Skeletal muscle satellite cell (primary cell): ENCODE results near the gene DEDD2.

Source experiments
- H3K27me3 ChIP-seq: 2 replicates; pipeline ENCODE4 v1.7.0; 2013; ENCODE audit warnings: low read length; ENCODE audit not compliant: control insufficient read depth, insufficient read depth
- H3K36me3 ChIP-seq: 2 replicates; pipeline ENCODE4 v1.7.0; 2013; ENCODE audit warnings: mild to moderate bottlenecking, control low read depth, low read length; ENCODE audit not compliant: insufficient read depth
- H3K4me1 ChIP-seq: 2 replicates; pipeline ENCODE4 v1.7.0; 2013; ENCODE audit warnings: low read length; ENCODE audit not compliant: control insufficient read depth, insufficient read depth
- H3K4me2 ChIP-seq: 2 replicates; pipeline ENCODE4 v1.7.0; 2013; ENCODE audit warnings: mild to moderate bottlenecking, low read length
- H3K4me3 ChIP-seq: 2 replicates; pipeline ENCODE4 v1.7.0; 2013; ENCODE audit warnings: low read length
- H3K9ac ChIP-seq: 2 replicates; pipeline ENCODE4 v1.7.0; 2013; ENCODE audit warnings: mild to moderate bottlenecking, low read depth, low read length, moderate library complexity
- H3K9me3 ChIP-seq: replicated peaks from 2 replicates; pipeline ENCODE4 v1.7.0; 2013; ENCODE audit warnings: mild to moderate bottlenecking, control low read depth, low read length

The DEDD2 gene

DNA sequence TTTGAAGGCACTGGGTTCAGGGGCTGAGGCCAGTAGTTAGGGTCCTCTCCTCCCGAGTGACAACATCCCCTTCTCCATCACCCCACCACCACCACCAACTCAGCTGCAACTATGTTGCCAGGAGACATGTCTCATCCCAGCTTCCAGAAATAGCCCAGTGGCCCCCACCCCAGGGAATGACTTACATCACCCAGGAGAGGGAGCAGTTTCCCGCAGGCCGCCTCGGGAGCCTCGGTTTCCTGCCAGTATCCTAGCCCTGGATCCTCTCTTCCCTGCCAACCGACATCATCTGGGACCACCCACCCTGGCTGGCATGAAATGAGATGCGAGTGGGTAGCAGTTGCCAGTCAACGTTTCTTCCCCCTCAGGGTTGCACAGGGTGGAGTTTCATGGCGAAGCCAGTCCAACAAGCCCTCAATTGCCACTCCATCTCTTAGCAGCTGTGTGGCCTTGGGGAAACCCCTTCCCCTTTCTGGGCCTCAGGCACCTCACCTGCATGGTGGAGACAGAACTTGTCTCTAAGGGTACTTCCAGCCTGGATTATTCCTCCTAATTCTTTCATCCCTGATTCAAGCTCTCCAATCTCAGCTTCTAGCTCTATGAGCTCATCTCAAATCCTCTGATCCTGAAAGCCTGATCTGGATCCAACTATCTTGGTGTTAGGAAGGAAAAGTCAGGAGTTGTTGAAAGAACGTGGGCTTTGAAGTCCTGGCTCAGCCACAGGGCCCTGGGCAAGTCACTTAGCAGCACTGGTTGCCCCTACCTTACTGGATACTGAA is 28.9 kb upstream of the DEDD2 start:
- peaks cover 36% of the 10 kb centered on the region for H3K4me1 ChIP-seq

DNA sequence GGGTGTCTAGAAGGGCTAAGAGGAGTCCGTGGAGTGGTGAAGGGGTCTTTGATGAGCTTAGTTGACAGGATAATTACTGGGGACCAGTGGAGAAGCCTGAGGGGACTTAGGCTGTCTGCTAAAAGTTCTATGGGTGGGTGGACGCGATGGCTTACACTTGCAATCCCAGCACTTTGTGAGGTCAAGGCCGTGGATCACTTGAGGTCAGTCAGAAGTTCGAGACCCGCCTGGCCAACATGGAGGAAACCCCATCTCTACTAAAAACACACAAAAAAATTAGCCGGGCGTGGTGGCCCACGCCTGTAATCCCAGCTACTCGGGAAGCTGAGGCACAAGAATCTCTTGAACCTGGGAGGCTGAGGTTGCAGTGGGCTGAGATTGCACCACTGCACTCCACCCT is 27.8 kb upstream of the DEDD2 start:
- Histone ChIP-seq H3K27me3 (no peaks in the 10 kb centered on the region), H3K4me3 (peak overlapping the region; percentile 85)

More for the DNA sequence above, 28.9 kb upstream of the DEDD2 start:
- peak overlapping the region; percentile 27 for H3K9ac ChIP-seq
- no peaks in the 10 kb centered on the region for H3K9me3 ChIP-seq
- no peaks in the 10 kb centered on the region for H3K27me3 ChIP-seq
- peaks cover 24% of the 10 kb centered on the region for H3K36me3 ChIP-seq
- H3K4me2 ChIP-seq: no peak overlapping the region
- H3K4me3 ChIP-seq: no peak overlapping the region

DNA sequence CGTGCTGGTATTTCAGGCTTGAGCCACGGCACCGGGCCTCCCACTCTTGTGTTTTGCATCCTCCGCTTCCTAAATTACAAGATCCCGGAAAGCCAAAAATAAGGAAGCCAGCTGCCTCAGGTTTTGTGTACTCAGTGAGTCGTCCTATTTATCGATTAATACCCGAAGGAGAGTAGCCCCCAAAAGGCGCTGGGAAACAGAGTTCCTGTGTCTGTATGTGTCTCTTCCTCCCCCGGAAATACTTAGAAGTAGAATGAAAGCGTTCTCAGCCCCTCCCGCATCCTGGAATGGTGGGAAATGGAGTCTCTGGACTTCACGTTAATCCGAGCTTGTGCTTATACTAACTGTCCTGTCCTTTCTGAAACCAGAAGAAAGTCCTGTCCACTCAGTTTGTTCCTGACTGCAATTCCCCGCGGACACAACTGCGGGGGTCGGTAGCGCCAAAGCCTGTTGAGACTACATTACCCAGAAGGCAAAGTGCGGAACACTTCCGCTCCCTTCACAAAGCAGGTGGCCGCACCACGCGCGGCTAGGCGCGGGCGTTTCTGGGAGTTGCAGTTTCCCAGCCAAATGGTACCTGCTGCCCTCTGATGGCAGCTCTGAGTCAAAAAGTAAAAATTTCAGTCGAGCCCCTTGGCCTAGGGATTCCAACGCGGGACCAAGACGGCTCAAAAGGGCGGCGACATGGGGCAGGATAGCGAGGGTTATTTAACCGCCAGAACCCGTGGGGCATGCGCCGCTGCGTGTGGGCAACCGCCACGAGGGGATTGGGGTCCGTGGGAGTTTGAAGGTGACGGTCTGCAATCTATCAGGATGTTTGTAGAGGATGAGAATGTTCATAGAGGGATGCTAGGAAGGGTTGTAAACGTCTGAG is 27.1 kb upstream of the DEDD2 start:
- peak overlapping the region; percentile 73 for H3K9ac ChIP-seq
- peaks cover 22% of the 10 kb centered on the region for H3K36me3 ChIP-seq
- H3K4me3 ChIP-seq: peak overlapping the region; percentile 85
- peak overlapping the region; percentile 88 for H3K4me2 ChIP-seq
- no peaks in the 10 kb centered on the region for H3K27me3 ChIP-seq
- peaks cover 34% of the 10 kb centered on the region for H3K4me1 ChIP-seq
- H3K9me3 ChIP-seq: no peaks in the 10 kb centered on the region

More for the DNA sequence above, 27.8 kb upstream of the DEDD2 start:
- H3K9me3 ChIP-seq: no peaks in the 10 kb centered on the region
- peaks cover 22% of the 10 kb centered on the region for H3K36me3 ChIP-seq
- peak overlapping the region; percentile 21 for H3K9ac ChIP-seq
- peak overlapping the region; percentile 88 for H3K4me2 ChIP-seq
- peaks cover 35% of the 10 kb centered on the region for H3K4me1 ChIP-seq

DNA sequence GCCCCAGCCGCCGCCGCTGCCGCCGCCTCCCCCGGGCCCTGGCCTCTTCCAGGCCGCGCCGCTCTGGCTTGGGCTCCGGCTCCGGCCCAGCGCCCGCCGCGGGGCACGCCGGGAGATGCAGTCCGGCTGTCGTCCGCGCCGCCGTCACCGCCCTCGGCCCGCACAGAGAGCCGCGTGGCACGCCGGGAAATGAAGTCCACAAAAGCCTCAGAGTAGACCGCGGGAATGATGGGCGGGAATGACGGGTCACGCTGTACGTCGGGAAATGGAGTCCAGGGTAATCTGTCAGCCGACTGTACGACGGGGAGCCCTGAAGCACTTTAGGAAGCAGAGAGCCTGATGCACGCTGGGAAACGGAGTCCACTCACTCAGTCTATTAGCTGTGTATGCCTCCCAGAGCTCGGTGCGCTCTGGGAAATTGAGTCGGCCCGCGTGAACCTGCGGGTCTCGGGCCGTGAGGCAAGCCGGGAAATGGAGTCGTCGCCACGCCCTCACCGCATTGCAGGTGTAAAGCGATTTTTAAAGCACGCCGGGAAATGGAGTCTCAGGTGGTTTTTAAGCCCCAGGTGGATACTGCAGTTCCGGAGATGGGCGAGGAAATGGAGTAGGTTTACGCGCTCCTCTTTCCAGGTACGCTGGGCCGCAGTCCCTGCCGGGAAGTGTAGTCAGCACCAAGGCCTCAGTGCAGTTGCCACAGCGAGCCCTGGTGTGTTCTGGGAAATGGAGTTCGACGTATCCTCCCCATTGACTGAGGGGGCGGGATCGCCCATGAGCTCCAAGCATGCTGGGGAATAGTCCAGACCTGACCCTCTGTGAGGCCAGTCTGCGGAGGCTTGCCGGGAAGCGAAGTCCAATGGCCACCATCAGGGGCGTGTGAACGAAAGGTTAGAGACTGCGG is 25.3 kb upstream of the DEDD2 start, which contains the start of gene GSK3A:
Gene GSK3A, minus strand, starts transcription at position 91 of the 898 bp plus-strand sequence. CDS start 137 bp downstream, outside the sequence.
- Histone ChIP-seq H3K4me1 (peaks cover 34% of the 10 kb centered on the region), H3K4me3 (peak within 1 kb of the TSS; percentile 85)

DNA sequence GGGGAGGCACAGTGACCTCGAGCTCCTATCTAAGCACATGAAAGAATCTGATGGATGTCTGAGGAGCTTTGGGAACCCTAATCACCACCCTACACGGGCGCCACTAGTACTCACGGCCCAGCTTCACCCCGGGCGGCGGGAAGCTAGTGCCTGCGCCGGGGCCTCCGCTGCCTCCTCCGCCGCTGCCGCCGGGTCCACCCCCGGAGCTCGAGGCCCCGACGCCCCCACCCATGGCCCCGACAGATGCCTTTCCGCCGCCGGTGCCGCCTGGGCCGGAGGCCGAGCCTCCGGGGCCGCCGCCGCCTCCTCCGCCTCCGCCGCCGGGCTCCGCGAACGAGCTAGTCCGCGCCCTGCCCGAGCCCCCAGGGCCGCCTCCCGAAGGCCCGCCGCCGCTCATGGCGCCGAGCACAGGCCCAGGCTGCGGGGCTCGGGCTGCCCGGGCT is 24.6 kb upstream of the DEDD2 start:
- Histone ChIP-seq H3K27me3 (no peaks in the 10 kb centered on the region), H3K36me3 (peaks cover 27% of the 10 kb centered on the region), H3K9me3 (no peaks in the 10 kb centered on the region), H3K4me1 (peaks cover 34% of the 10 kb centered on the region), H3K9ac (peak overlapping the region; percentile 96), H3K4me3 (peak overlapping the region; percentile 85), H3K4me2 (peak overlapping the region; percentile 85)

More for the DNA sequence above, 25.3 kb upstream of the DEDD2 start, which contains the start of gene GSK3A:
- Histone ChIP-seq H3K4me2 (peak within 1 kb of the TSS; percentile 88), H3K27me3 (no peaks in the 10 kb centered on the region), H3K9me3 (no peaks in the 10 kb centered on the region), H3K36me3 (peaks cover 29% of the 10 kb centered on the region), H3K9ac (peak within 1 kb of the TSS; percentile 96)

DNA sequence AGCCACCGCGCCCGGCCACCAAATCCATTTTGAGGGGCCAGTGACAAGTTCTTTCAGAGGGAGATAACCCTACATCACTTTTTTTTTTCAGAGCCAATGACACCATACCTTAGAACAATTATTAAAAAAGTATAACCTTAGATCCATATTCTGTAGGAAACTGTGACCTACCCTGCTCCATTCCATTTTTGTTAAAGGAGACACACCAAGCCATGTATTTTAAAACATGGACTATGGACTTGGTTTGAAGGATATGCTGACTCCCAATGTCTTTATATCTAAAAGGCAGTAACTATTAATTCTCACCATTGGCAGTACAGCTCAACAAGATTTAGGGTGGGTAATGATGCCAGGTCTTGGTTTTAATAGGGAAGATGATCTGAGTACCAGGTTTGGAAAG is 23.8 kb upstream of the DEDD2 start:
- H3K27me3 ChIP-seq: no peaks in the 10 kb centered on the region
- peaks cover 26% of the 10 kb centered on the region for H3K36me3 ChIP-seq
- peak overlapping the region; percentile 96 for H3K9ac ChIP-seq
- no peaks in the 10 kb centered on the region for H3K9me3 ChIP-seq
- H3K4me1 ChIP-seq: peaks cover 29% of the 10 kb centered on the region
- peak overlapping the region; percentile 85 for H3K4me3 ChIP-seq
- H3K4me2 ChIP-seq: peak overlapping the region; percentile 85

DNA sequence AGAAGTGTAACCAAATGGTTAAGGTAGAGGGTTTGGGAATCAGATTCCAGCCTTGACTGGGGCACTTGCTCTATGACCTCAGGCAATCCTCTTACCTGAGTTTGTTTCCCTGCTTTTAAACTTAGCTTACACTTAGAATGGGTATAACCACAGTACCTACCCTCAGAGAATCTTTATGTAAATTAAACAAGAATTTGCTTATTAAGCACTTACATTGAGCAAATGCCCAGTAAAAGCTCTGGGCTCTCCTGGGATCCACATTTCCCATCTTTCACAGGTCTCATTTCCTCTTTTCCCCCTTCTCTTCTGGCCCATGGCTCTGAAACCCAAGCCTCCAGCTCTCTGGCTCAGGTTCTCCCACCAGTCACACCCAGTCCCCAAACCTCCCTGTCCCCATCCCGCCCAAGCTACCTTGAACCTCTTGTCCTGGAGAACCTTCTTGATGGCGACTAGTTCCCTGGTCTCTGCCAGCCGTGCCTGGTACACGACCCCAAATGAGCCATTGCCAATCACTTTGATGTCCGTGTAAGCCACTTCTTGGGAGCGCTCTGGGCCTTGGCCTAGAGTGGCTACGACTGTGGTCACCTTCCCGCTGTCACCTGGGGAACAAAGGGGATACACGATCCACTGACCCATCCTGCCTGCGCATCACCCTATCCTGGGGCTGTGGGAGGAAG is 22.2 kb upstream of the DEDD2 start:
- no peak overlapping the region for H3K9ac ChIP-seq
- peaks cover 20% of the 10 kb centered on the region for H3K4me1 ChIP-seq
- no peak overlapping the region for H3K4me2 ChIP-seq
- H3K4me3 ChIP-seq: no peak overlapping the region
- H3K9me3 ChIP-seq: no peaks in the 10 kb centered on the region
- peaks cover 38% of the 10 kb centered on the region for H3K36me3 ChIP-seq
- H3K27me3 ChIP-seq: no peaks in the 10 kb centered on the region

DNA sequence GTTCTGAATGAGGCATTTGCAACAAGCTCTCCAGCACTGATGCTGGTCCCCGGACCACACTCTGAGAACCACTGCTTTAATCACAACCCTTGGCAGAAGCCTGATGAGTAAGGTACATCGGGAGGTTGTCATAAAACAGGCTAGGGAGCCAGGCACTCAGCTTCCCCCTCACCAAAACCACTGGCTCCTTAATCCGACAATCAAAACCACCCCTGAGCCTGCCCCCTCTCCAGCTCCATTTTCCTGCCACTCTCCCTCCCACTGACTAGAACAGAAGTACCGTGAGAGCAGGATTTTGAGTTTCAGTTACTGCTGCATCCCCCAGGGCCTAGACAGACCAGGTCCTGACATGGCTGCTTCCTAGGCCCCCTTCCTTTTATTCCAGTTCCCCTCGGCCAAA is 17.7 kb upstream of the DEDD2 start:
- no peak overlapping the region for H3K4me2 ChIP-seq
- peaks cover 3% of the 10 kb centered on the region for H3K4me1 ChIP-seq
- H3K27me3 ChIP-seq: no peaks in the 10 kb centered on the region
- H3K9me3 ChIP-seq: no peaks in the 10 kb centered on the region
- H3K4me3 ChIP-seq: no peak overlapping the region
- peaks cover 70% of the 10 kb centered on the region for H3K36me3 ChIP-seq
- no peak overlapping the region for H3K9ac ChIP-seq

DNA sequence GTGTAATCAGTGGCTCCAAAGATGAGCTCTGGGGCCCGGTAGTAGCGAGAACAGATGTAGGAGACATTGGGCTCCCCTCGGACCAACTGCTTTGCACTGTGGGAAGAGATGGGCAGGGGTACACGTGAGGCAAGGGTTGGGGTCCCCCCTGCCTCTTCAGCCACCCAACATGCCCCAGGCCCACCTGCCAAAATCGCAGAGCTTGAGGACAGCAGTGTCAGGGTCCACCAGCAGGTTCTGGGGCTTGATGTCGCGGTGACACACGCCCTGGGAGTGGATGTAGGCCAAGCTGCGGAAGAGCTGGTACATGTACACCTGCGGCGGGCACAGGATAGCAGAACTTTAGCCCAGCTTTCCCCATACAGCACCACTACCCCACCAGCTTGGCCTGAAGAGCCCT is 16.9 kb upstream of the DEDD2 start:
- H3K9ac ChIP-seq: no peak overlapping the region

DNA sequence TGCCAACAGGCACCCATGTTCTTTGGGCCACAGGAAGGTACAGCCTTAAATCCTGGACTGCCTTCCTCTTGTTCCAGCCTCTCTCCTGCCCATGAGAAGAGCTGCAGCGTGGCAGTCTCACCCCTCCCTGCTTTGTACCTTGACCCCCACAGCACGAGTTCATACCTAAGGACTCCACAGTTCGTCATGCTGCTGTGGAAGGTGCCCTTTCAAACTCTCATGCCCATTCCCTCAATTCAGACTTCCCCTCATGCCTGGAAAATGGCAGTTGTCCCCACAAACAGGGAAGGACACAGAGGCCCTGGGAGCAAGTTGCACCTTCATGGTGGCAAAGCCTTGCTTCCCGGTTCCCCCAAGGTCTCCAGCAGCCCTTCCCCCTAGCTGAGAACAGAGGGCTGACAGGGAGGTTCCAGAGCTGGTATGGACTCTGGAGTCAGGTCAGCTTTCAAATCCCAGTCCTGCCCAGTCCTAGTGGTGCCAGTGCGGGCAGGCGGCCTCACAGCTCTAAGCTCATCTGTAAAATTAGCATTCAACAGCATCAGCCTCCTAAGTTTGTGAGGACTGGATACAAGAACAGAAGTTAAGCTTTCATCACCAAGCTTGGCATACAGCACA is 16.3 kb upstream of the DEDD2 start:
- H3K27me3 ChIP-seq: no peaks in the 10 kb centered on the region
- no peaks in the 10 kb centered on the region for H3K9me3 ChIP-seq
- H3K4me3 ChIP-seq: no peak overlapping the region
- H3K36me3 ChIP-seq: peaks cover 70% of the 10 kb centered on the region
- H3K9ac ChIP-seq: no peak overlapping the region
- H3K4me1 ChIP-seq: no peaks in the 10 kb centered on the region
- no peak overlapping the region for H3K4me2 ChIP-seq

More for the DNA sequence above, 16.9 kb upstream of the DEDD2 start:
- H3K36me3 ChIP-seq: peaks cover 70% of the 10 kb centered on the region
- H3K9me3 ChIP-seq: no peaks in the 10 kb centered on the region
- no peaks in the 10 kb centered on the region for H3K27me3 ChIP-seq
- H3K4me1 ChIP-seq: no peaks in the 10 kb centered on the region
- no peak overlapping the region for H3K4me2 ChIP-seq
- H3K4me3 ChIP-seq: no peak overlapping the region
